ENCODE measurements around the gene OR2B3.
"Not testable (repeated sequence)": the region's sequence is repeated elsewhere in the genome, so short reads cannot be mapped to it uniquely, and the experiment has no call there.

The OR2B3 gene

GRCh38 chr6:29087213-29087612 is at the start of gene OR2B3:
Gene OR2B3 (minus strand): TSS chr6:29087313. CDS start chr6:29087248, 65 bp downstream.
- no peak for DNase-seq (ENCODE audit: low read depth in 2 of 3, low spot score in 1 of 3)

DNA sequence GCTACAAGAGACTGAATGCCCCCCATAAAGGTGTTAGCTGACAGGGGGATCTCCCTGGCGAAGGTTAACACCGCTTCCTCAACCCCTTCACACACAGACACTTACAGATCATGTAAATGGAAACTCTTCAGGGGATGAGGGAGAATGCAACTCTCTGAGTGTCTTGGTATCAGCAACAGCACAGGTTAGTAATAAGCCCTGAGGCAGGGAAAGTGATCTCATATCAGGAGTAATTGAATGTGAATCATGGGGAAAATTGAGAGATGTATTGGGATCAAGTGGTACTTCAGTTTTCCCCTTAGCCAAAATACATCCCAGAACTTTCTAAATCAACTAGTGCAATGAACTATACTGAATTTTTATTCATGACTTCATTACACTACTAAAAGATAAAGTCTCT is 44.6 kb upstream of the OR2B3 start:
- DNase-seq (ENCODE audit: low read depth in 2 of 3, low spot score in 1 of 3), result no peak

DNA sequence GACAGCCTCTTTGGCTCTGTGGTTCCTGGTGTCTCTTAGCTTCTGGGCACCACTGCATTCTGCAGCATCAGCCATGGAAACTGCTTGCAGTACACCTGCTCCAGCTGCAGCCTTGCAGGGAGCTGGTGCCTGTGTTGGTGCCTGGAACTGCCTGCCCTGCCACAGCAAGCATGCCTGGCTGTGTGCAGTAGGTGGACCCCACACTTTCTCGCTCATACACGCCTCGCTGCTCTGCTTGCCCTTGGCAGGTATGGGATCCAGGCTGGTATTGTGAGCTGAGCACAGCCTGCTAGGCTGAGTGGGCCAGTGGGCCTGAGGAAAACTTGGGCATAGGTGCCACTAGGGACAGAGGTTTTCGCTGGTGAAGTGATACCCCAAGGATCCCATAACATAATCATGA is 43.5 kb upstream of the OR2B3 start:
- DNase-seq (ENCODE audit: low read depth in 2 of 3, low spot score in 1 of 3), result no peak

- DNase-seq (ENCODE audit: low read depth in 2 of 3, low spot score in 1 of 3), result no peak
These were observed 42.4 kb upstream of the OR2B3 start for GRCh38 chr6:29129326-29130012.

GRCh38 chr6:29114964-29115363 is 27.9 kb upstream of the OR2B3 start:
- DNase-seq (ENCODE audit: low read depth in 2 of 3, low spot score in 1 of 3), result not testable (repeated sequence)

- no peak for DNase-seq (ENCODE audit: low read depth in 2 of 3, low spot score in 1 of 3)
These were observed 25.0 kb upstream of the OR2B3 start for GRCh38 chr6:29112135-29112534.

GRCh38 chr6:29107758-29108157 is 20.6 kb upstream of the OR2B3 start, which contains the start of gene OR2J3:
Gene OR2J3 (plus strand): TSS chr6:29108058. CDS start chr6:29111891, 3,833 bp downstream.
- DNase-seq (ENCODE audit: low read depth in 2 of 3, low spot score in 1 of 3), result no peak

DNA sequence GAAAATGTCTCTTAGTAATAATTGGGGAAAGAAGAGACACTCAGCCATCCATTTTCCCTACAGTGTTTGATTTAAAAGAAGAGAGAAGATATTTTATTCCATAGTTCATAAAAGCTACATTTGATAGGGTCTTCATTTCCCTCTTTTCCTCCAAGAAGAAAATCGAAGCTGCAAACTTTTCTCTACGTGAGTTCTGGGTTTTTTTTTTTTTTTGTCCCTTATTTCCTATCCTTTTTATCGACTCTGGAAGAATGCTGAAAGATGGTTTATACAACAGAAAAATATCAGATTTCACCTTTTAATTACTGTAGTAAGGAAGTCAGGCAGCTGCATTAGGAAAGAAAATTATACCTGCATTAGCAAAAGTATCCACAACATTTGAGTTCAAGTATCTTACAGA is 12.1 kb upstream of the OR2B3 start, which contains the start of gene OR2J1:
OR2J1 (plus strand) TSS at position 301 of the 400 bp plus-strand sequence. CDS start 1,453 bp downstream, outside the sequence.
- no peak for DNase-seq (ENCODE audit: low read depth in 2 of 3, low spot score in 1 of 3)

GRCh38 chr6:29097803-29098202 is 10.7 kb upstream of the OR2B3 start:
- DNase-seq (ENCODE audit: low read depth in 2 of 3, low spot score in 1 of 3), result no peak

GRCh38 chr6:29092957-29093356 is 5.8 kb upstream of the OR2B3 start:
- no peak for DNase-seq (ENCODE audit: low read depth in 2 of 3, low spot score in 1 of 3)

DNA sequence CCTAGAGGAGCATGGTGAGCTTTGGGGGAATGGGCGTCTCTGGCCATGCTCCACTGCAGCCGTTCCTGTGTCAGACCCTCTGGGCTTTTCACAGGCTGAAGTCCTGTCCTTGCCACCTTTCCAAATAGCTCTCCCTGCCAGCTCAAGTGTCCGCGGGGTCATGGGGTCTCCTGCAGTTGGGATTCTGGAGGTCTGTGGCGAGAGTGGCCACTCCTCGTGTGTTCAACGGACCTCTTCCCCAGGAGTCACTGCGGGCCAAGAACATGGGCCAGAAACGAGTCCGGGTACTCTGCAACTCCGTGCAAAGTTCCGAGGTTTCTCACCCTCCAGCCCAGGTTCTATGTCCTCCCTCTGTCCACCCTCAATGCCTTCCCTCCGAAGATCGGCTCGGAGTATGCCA is 4.7 kb downstream of the OR2B3 start:
- no peak for DNase-seq (ENCODE audit: low read depth in 2 of 3, low spot score in 1 of 3)

- DNase-seq (ENCODE audit: low read depth in 2 of 3, low spot score in 1 of 3), result no peak
These were observed 5.8 kb downstream of the OR2B3 start for GRCh38 chr6:29081312-29081711.

GRCh38 chr6:29079203-29079602 is 7.9 kb downstream of the OR2B3 start:
- no peak for DNase-seq (ENCODE audit: low read depth in 2 of 3, low spot score in 1 of 3)

DNA sequence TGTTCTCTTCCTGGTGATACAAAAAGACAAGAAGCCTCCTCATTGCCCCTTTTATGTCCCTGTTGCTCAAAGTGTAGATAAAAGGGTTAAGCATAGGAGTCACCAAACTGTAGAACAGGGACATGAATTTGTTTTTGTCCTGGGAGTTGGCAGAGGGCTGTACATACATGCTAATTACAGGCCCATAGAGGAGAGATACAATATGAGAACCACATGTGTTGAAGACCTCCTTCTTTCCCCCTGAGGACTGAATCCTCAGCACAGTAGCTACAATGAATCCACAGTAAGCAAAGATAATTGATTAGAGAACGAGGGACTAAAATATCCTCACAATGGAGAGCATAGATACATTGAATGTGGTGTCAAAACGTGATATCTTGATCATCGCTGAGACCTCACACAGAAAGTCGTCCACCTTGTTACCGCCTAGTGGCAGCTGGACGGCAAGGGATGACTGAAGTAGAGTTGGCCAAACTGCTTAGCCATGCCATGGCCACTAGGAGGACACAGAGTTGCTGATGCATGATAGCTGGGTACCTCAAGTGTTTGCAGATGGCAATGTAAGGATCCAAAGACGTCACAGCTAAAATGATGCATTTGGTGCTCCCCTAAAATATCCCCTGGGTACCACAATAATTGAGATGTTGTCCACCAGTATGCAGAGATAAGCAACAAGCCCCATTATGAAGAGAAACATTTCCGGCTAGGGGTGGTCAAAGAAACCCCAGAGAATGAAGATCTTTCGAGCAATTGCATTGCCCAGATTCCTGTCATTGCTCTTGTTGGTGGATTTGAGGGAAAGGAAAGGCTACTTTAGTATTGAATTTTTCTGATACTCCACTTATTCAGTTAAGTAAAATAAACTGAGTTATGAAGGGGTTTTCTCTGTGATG is 15.0 kb downstream of the OR2B3 start:
- no peak for DNase-seq (ENCODE audit: low read depth in 2 of 3, low spot score in 1 of 3)

DNA sequence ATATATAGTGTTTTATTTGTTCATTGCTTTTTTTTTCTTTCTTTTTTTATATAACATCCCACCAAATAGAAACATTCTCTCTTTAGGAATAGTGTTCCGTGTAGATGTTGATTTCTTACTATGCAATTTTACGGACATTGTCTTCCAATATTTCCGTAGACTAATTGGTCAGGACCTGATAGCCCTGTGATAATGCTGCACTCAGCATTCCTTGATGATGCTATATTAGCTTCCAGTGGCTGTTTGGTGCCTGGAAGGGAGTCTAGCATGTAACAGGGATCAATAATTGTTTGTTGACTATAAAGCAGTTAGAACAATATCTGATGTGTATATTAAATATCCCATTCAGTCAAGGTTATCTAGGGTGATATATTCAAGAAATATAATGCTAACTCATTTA is 35.4 kb downstream of the OR2B3 start:
- DNase-seq (ENCODE audit: low read depth in 2 of 3, low spot score in 1 of 3), result no peak

GRCh38 chr6:29045075-29045474 is 42.0 kb downstream of the OR2B3 start, which contains the start of gene OR2W1:
Gene OR2W1 (minus strand): TSS chr6:29045175. CDS start chr6:29045175, 0 bp downstream.
- DNase-seq (ENCODE audit: low read depth in 2 of 3, low spot score in 1 of 3), result no peak
